Amniotic epithelial cell (primary cell): ENCODE measurements around the gene TSNAXIP1.
A peak's percentile ranks its signal among the peaks of the same experiment; 100 is the strongest.

Experiments
- DNase-seq: peaks from one replicate; pipeline ENCODE4 v3.0.0-alpha.2; 2010; ENCODE audit warnings: low read depth

TSNAXIP1 gene

DNA sequence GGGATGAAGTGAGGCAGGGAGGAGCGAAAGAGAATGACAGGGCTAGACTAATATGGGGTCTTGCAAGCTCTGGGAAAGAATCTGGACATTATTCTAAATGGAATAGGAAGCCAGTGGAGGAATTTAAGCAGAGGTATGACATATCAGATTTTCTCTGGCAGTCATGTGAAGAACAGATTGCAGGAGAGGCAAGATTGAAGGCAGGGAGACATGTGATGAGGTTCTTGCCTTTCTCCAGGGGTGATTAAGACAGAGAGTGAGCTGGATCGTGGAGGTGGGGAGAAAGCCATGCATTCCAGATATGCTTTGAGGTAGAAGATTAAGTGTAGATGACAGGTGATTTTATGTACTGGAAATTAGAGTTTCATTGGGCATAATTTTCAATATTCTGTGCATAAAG is 31.1 kb downstream of the TSNAXIP1 start:
- DNase-seq = no peak

DNA sequence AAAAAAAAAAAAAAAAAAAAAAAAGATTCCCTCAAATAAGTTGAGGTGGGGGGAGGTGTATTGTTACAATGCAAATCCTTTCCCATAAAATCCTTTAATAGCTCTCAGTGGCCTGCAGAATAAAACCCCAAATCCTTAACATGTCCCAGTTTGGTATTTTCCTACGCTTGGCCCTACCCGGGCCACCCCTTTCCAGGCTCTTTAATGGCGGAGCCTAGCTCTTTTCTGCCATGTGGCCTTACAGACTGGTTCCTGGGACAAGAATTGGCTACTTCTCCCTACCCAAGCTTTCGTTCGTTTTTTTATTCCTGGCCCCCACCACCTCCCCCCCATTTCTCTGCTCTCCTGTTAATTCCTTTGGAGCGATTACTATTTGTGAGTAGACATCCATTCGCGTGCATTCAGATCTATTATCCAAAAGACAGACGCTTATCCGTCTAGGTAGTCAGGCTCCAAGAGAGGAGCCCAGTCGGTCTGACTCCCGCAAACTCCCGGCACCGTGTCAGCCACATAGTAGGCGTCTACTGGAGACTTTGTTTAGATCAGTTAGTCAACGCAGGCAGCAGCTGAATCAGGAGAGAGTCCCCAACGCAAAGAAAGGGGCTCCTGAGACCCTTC is 34.6 kb downstream of the TSNAXIP1 start:
- no peak for DNase-seq

GRCh38 chr16:67841816-67842508 is 35.3 kb downstream of the TSNAXIP1 start, which contains the start of gene THAP11:
Gene THAP11, plus strand, starts transcription at chr16:67842320. Its CDS starts 235 bp downstream, at chr16:67842555.
- peak; percentile 89 for DNase-seq

- peak; percentile 49 for DNase-seq
Measured at GRCh38 chr16:67842509-67843342, 36.0 kb downstream of the TSNAXIP1 start.

DNA sequence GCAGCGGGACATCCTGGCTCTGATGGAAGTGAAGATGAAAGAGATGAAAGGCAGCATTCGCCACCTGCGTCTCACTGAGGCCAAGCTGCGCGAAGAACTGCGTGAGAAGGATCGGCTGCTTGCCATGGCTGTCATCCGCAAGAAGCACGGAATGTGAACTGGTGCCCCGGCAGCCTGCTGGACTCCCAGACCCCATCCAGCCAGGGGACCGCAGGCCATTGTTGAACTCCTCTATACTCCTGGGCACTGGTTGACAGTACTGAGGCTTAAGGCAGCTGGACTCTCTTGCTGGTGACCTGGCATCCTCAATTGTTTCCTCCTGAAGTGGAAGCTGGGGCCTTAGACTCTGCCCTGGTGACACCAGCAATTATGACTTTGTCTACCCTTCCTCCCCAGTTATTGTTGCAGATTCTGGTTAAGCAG is 36.7 kb downstream of the TSNAXIP1 start:
- DNase-seq = no peak

DNA sequence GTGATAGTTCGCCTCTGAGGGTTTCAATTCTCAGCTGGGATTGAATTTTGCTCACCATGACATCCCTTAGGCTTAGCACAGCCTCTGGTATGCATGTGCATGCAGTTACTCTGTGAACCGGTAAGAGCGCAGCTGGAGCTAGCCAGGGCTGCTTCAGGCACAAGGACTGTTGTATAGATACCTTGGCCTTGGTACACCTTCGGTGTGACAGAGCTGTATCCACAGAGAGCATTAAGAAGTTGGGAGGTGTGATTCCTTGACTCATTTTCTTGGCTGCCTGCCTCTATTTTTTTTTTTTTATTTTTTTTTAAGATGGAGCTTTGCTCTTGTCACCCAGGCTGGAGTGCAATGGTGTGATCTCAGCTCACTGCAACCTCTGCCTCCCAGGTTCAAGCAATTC is 37.8 kb downstream of the TSNAXIP1 start:
- peak; percentile 40 for DNase-seq

DNA sequence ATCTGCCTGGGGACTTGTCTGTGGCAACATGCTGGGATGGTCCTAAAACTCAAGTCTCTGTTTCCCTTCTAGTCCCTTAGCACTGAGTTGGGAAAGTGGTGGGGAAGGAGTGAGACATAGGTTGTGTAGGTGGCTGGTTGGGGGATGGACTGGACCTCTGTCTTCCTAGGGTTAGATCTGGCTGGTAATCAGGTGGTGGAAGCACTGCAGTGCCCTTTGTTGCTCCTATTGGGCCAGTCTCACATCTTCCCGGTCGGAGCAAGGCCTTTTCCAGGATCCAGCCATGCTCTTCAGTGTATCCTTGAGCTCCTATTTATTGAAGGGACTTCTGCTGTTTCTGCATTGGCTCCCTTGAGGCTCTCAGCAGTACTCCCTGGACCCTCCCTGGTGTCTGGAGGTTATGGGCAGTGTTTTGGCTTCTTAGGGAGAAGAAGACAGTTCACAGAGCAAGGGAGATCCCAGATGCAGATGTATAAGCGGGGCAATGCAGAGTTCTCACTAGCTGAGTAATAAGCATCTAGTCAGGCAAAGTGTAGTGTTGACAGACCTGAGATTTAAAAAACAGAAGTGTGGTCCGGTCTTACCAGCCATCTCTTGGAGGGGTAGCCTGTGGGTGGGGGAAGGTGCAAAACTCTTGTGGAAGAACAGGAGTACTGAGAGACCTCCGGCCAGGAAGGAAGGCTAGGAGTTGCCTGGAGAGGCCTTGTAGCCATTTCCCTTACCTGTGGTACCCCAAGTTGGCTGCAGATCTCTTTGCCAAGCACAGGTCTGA is 38.8 kb downstream of the TSNAXIP1 start:
- DNase-seq = no peak

DNA sequence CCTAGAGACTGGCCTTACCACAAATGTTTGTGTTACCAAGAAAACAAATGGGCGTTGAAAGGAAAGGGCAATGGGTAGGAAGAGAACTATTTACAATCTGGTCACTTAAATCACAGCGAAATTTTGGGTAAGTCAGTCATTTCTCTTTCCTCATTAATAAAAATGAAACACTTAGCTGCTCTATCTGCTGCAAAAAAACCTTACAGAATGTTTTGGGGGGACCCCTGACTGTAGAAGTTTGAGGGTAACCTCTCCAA is 39.3 kb downstream of the TSNAXIP1 start:
- DNase-seq = no peak

DNA sequence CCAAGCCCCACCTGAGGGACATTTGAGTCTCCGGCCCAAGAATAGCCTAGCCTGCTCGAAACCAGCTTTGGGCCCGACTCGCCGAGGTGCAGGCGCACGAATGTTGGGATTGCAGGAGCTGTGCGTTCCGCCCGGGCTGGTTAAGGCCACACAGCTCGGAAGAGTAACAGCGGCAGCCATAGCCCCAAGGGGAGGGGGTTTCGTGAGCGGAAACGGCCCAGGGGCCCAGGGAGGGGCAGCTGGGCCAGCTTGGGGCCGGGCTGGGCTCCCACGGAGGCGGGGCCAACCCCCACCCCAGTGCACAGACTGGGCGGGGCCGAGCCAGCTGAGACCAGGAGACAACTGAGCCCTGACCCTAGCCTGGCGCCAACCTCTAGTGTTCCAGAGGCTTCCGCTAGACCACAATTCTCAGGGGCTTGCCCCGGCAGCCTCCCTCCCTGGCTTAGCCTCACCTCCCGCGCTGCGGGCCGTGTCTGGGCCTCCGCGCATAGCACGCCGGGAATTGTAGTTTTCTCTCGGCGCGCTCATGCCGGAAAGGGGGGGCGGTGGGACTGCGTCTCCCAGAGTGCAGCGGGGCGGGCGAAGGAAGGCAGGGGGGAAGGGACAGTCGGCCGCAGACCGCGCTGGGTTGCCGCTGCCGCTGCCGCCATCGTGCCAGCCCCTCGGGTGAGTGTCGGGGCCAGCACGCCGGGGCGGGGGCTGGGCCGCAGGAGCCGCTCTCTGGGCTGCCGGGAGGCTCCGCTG is 39.8 kb downstream of the TSNAXIP1 start, which contains the start of gene NUTF2:
Gene NUTF2, plus strand, starts transcription at position 614 of the 744 bp plus-strand sequence. CDS start 18,198 bp downstream, outside the sequence.
- DNase-seq = peak; percentile 89

- DNase-seq = peak; percentile 72
Measured at GRCh38 chr16:67847064-67847861, 40.6 kb downstream of the TSNAXIP1 start, which contains the start of gene CENPT. Gene CENPT, minus strand, starts transcription at chr16:67847693. Its CDS starts 13,834 bp downstream, at chr16:67833859.

GRCh38 chr16:67848118-67848517 is 41.4 kb downstream of the TSNAXIP1 start:
- DNase-seq = no peak

DNA sequence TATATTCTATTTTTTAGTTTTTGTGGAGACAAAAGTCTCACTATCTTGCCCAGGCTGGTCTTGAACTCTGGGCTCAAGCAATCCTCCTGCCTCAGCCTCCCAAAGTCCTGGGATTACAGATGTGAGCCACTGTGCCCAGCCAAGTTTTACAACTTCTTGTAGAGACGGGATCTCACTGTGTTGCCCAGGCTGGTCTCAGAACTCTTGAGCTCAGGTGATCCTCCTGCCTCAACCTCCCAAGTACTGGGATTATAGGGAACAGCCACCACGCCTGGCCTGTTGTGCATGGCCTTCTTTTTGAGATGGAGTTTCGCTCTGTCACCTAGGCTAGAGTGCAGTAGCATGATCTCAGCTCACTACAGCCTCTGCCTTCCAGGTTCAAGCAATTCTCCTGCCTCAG is 47.0 kb downstream of the TSNAXIP1 start:
- DNase-seq = no peak

GRCh38 chr16:67855789-67856188 is 49.1 kb downstream of the TSNAXIP1 start:
- no peak for DNase-seq

DNA sequence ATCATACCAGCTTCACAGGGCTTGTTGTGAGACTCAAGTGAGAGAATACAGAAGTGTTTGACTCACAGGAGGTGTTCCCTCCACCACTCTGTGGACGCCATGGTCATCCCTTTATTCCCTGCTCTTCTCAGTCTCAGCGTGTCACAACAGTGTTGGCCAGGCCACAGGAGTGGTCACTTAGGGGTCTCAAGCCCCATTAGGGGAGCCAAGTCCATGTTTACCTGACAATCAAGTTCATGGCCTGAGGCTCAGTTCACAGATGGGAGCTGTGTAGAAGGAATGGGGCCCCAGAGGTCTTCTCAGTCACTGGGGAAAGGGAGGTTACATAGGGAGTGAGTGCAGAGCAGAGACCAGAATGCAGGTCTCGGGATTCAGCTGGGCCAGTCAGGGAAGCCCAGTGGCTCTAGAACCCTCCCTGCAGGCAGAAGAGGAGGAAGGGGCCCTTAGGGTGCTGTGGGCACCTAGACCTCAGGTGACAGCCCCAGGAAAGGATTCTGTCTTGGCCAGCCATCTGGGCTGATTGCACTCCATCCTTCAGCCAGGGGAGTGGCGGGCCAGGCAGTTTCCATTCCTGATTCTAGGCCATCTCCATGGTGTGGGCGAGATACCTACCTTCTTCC is 50.3 kb downstream of the TSNAXIP1 start:
- DNase-seq = no peak

GRCh38 chr16:67857547-67858233 is 51.0 kb downstream of the TSNAXIP1 start:
- DNase-seq = peak; percentile 97

GRCh38 chr16:67858500-67858899 is 51.8 kb downstream of the TSNAXIP1 start:
- no peak for DNase-seq

GRCh38 chr16:67860589-67861398 is 54.1 kb downstream of the TSNAXIP1 start:
- peak; percentile 63 for DNase-seq

DNA sequence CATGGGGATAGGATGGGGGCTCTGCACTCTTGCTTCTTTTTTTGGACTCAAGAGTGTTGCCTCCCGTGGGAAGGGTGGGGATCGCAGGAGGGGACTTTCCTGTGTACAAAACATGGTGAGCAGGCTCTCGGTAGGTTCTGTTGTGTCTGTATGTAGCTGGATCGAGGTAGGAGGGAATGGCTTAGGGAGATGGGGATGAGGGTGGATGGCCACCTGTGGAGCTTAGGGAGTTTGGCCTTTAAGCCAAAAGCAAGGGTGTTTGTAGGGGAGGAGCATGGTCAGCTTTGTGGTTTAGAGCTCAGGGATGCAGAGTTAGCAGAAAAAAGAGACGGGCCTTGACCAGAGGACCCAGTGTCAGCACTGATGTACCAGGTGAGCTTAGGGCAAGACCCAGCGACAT is 55.2 kb downstream of the TSNAXIP1 start:
- DNase-seq = no peak
